GM12878 (cell line): ENCODE data around the gene SORCS2. TPM values are rescaled to one million over a fixed set of nuclear protein-coding genes. Genes with fewer than 3 reads are reported as not detected.
A peak's percentile ranks its signal among the peaks of the same experiment; 100 is the strongest.

ENCODE experiments used
- BCL3 ChIP-seq: IDR thresholded peaks from 2 replicates; pipeline ENCODE4 v1.6.1; 2011; ENCODE audit warnings: borderline replicate concordance, low read depth, mild to moderate bottlenecking, moderate library complexity, low read length; ENCODE audit not compliant: insufficient read depth, poor library complexity, severe bottlenecking
- BRCA1 ChIP-seq: IDR thresholded peaks from 2 replicates; pipeline ENCODE4 v1.6.1; 2011; ENCODE audit warnings: low read depth, low read length, improper control_type of control experiment
- CREB1 ChIP-seq: IDR thresholded peaks from 2 replicates; pipeline ENCODE4 v1.6.1; 2012; ENCODE audit warnings: low read depth, mild to moderate bottlenecking, inconsistent platforms
- GATAD2B ChIP-seq: fragments of 450-650 bp; conservative IDR thresholded peaks from 2 replicates; pipeline ENCODE4 v1.6.1; 2017; ENCODE audit warnings: low read depth, mild to moderate bottlenecking, moderate library complexity
- MLLT1 ChIP-seq: fragments of 450-650 bp; IDR thresholded peaks from 2 replicates; pipeline ENCODE4 v1.6.1; 2016; ENCODE audit warnings: mild to moderate bottlenecking
- MYC ChIP-seq: IDR thresholded peaks from 2 replicates; pipeline ENCODE4 v1.6.1; 2011; ENCODE audit warnings: mild to moderate bottlenecking, low read length, moderate library complexity, inconsistent platforms; ENCODE audit not compliant: insufficient read depth, insufficient replicate concordance, insufficient read length, severe bottlenecking
- NRF1 ChIP-seq: conservative IDR thresholded peaks from 2 replicates; pipeline ENCODE4 v1.6.1; 2011; ENCODE audit warnings: mild to moderate bottlenecking, low read depth, low read length, improper control_type of control experiment
- PBX3 ChIP-seq: IDR thresholded peaks from 2 replicates; pipeline ENCODE4 v1.6.1; 2011; ENCODE audit warnings: mild to moderate bottlenecking, low read depth, low read length, moderate library complexity; ENCODE audit not compliant: insufficient replicate concordance
- RAD51 ChIP-seq: fragments of 450-650 bp; IDR thresholded peaks from 2 replicates; pipeline ENCODE4 v1.6.1; 2016; ENCODE audit warnings: moderate library complexity, mild to moderate bottlenecking, inconsistent platforms
- REST ChIP-seq: IDR thresholded peaks from 2 replicates; pipeline ENCODE4 v1.6.1; 2012; ENCODE audit warnings: mild to moderate bottlenecking, low read depth, low read length
- SIX5 ChIP-seq: IDR thresholded peaks from 2 replicates; pipeline ENCODE4 v1.6.1; 2011; ENCODE audit warnings: mild to moderate bottlenecking, low read depth, low read length, moderate library complexity; ENCODE audit not compliant: severe bottlenecking
- STAT3 ChIP-seq: IDR thresholded peaks from 2 replicates; pipeline ENCODE4 v1.6.1; 2011; ENCODE audit warnings: low read depth, low read length, improper control_type of control experiment
- SUPT20H ChIP-seq: IDR thresholded peaks from 2 replicates; pipeline ENCODE4 v1.6.1; 2011; ENCODE audit warnings: low read depth, mild to moderate bottlenecking, low read length, moderate library complexity, borderline replicate concordance; ENCODE audit not compliant: control insufficient read depth
- SUZ12 ChIP-seq: fragments of 200-600 bp; sonication (generic); IDR thresholded peaks from one replicate; pipeline ENCODE4 v1.6.1; 2018; ENCODE audit warnings: antibody characterized with exemption, mild to moderate bottlenecking; ENCODE audit not compliant: unreplicated experiment
- TCF3 ChIP-seq: IDR thresholded peaks from 2 replicates; pipeline ENCODE4 v1.6.1; 2012; ENCODE audit warnings: low read depth, mild to moderate bottlenecking, low read length, borderline replicate concordance; ENCODE audit not compliant: insufficient read depth
- ZBED1 ChIP-seq: IDR thresholded peaks from 2 replicates; pipeline ENCODE4 v1.6.1; 2016; ENCODE audit warnings: borderline replicate concordance
- ZNF687 ChIP-seq: fragments of 450-650 bp; IDR thresholded peaks from 2 replicates; pipeline ENCODE4 v1.6.1; 2017; ENCODE audit warnings: mild to moderate bottlenecking, moderate library complexity
- polyA plus RNA-seq, 11 experiments: library from polyadenylated mRNA; depleted of rRNA in 4 of 11; unstranded in 6 of 11; stranded (reverse) in 5 of 11; fragments of >200 nt; fragmentation: Nextera tagmentation in 4 of 11; fragmentation: Illumina TruSeq in 1 of 11; extraction: Ambion mirVana in 4 of 11; extraction: Trizol in 1 of 11; gene quantifications; 1 replicate in 1 of 11; 2 replicates in 10 of 11; pipeline versions ENCODE4 v1.2.1 to v1.2.3, GENCODE V29; 2011 to 2016; ENCODE audit warnings: inconsistent platforms in 2 of 11, missing spikeins in 2 of 11, low read depth in 1 of 11
- total RNA-seq, 4 experiments: library from RNA; depleted of rRNA in 3 of 4; stranded (reverse); fragments of >200 nt in 3 of 4; fragmentation: Illumina TruSeq in 1 of 4; extraction: Trizol in 1 of 4; gene quantifications; 2 replicates each; pipeline versions ENCODE4 v1.2.1 to v1.2.3, GENCODE V29; 2013 to 2021

The SORCS2 gene
- total and polyA plus RNA-seq, 10 of the 15 experiments (the other 5 are each of a cell fraction or from before 2014, with no cell fraction given): 0.01 to 0.15 (median 0.05) TPM; not detected in 5

DNA sequence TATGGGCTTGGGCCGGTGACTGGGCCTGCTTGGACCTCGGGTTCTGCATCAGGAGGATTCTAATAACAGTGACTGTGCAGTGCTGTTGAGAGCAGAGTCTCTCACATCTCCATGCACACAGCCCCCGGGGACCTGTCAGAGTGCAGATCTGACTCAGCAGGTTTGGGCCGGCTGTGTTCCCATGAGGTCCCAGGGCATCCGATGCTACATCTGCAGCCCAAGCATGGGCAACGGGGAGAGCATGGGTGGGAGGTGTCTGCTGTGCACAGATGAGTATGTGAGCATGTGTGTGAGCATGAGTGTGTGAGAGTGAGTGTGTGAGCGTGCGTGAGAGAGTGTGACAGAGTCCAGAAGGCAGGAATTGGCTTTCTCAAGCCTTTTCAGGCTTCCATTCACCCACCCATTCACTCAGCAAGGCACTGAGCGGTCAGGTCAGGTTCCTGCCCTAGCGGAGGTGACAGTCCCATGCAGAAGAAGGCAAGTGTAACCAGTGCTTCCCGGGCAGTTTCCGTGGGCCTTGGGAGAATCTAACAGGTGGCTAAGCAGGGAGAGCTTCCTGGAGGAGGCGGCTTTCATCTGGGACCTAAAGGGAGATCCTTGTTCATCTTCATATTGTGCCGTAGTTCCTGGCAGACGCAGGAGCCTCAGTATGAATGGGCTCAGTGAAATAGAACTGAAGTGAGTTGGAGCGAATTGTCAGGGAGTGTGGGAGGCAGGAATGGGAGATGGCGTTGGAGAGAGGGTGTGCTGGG is 62.6 kb downstream of the SORCS2 start (continued):
- TF ChIP-seq MLLT1 (no peak), TCF3 (no peak), GATAD2B (peak; percentile 98), ZNF687 (no peak), STAT3 (no peak), BRCA1 (no peak), SUPT20H (no peak), MYC (no peak), RAD51 (no peak), BCL3 (peak; percentile 58), ZBED1 (no peak), REST (no peak), SIX5 (no peak), SUZ12 (no peak), CREB1 (no peak), PBX3 (no peak), NRF1 (no peak)
